Karpas-422 (cell line): ENCODE measurements around the gene INMT. TPM values are rescaled to one million over a fixed set of nuclear protein-coding genes. Genes with fewer than 3 reads are reported as not detected.

Experiments
- DNase-seq: peaks from one replicate; pipeline ENCODE4 v3.0.0-alpha.2; 2015
- H2AFZ ChIP-seq: fragments of 200-600 bp; sonication (generic); 2 replicates; pipeline ENCODE4 v1.6.1; 2014; ENCODE audit warnings: antibody characterized with exemption, low read length, mixed read lengths
- H3K27ac ChIP-seq: fragments of 200-600 bp; sonication (generic); 2 replicates; pipeline ENCODE4 v1.5.1; 2014; ENCODE audit warnings: mild to moderate bottlenecking, low read length, moderate library complexity
- H3K27me3 ChIP-seq: fragments of 200-600 bp; sonication (generic); 2 replicates; pipeline ENCODE4 v1.6.1; 2014; ENCODE audit warnings: low read length, mixed read lengths
- H3K36me3 ChIP-seq: fragments of 200-600 bp; sonication (generic); 2 replicates; pipeline ENCODE4 v1.6.1; 2014; ENCODE audit warnings: low read length, mixed read lengths; ENCODE audit not compliant: insufficient read depth
- H3K4me1 ChIP-seq: fragments of 200-600 bp; sonication (generic); 2 replicates; pipeline ENCODE4 v1.6.1; 2014; ENCODE audit warnings: mild to moderate bottlenecking, low read length, mixed read lengths
- H3K4me2 ChIP-seq: fragments of 200-600 bp; sonication (generic); 2 replicates; pipeline ENCODE4 v1.6.1; 2014; ENCODE audit warnings: low read length, low read depth, mild to moderate bottlenecking; ENCODE audit not compliant: poor library complexity, severe bottlenecking
- H3K4me3 ChIP-seq: fragments of 200-600 bp; sonication (generic); 2 replicates; pipeline ENCODE4 v1.5.1; 2014; ENCODE audit warnings: mild to moderate bottlenecking, antibody characterized with exemption, low read length, mixed read lengths
- H3K79me2 ChIP-seq: fragments of 200-600 bp; sonication (generic); 2 replicates; pipeline ENCODE4 v1.6.1; 2014; ENCODE audit warnings: mild to moderate bottlenecking, low read length, mixed read lengths
- H3K9ac ChIP-seq: fragments of 200-600 bp; sonication (generic); 2 replicates; pipeline ENCODE4 v1.6.0; 2014; ENCODE audit warnings: low read length
- H3K9me2 ChIP-seq: fragments of 200-600 bp; sonication (generic), shearing (Covaris generic); replicated peaks from 2 replicates; pipeline ENCODE4 v1.6.0; 2014; ENCODE audit warnings: mild to moderate bottlenecking, low read length, moderate library complexity; ENCODE audit not compliant: insufficient read depth
- H3K9me3 ChIP-seq: fragments of 300-700, 200-600 bp; sonication (generic); 2 replicates; pipeline ENCODE4 v1.6.1; 2014; ENCODE audit warnings: low read length, mixed read lengths
- H4K20me1 ChIP-seq: fragments of 200-600 bp; sonication (generic); 2 replicates; pipeline ENCODE4 v1.6.1; 2014; ENCODE audit warnings: mild to moderate bottlenecking, antibody characterized with exemption, low read length, low read depth; ENCODE audit not compliant: insufficient read depth
- total RNA-seq: library from RNA; depleted of rRNA; stranded (reverse); fragments of >200 nt; shearing (Covaris generic); gene quantifications from 2 replicates; pipeline ENCODE4 v1.2.3, GENCODE V29; 2014; ENCODE audit warnings: low replicate concordance

INMT gene
- total RNA-seq, 1 experiment from 2014 or later = not detected

DNA sequence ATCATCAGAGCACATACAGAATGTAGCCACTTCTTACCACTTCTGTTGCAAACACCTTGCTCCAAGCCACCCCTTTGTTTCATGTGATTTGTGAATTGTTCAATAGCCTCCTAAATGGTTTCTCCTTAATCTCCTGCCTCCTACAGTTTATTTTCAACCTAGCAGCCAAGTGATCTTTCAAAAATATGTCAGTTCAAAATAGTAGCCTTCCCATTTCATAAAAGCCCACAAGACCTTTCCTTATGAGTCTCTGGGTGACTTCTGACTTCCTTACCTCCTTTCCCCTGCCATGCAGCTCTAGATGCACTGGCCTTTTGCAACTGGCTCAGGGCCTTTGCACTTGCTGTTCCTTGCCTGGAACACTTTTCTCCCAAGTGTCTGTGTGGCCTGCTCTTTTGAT is 24.1 kb downstream of the INMT start:
- H3K9me3 ChIP-seq = no peaks in the 10 kb centered on the region
- no peaks in the 10 kb centered on the region for H3K9me2 ChIP-seq
- H3K4me3 ChIP-seq = no peak overlapping the region
- no peaks in the 10 kb centered on the region for H3K79me2 ChIP-seq
- H4K20me1 ChIP-seq = peaks cover 13% of the 10 kb centered on the region
- DNase-seq = no peak
- no peak overlapping the region for H3K4me2 ChIP-seq
- H3K9ac ChIP-seq = no peak overlapping the region
- no peaks in the 10 kb centered on the region for H3K36me3 ChIP-seq
- H3K27ac ChIP-seq = no peak overlapping the region
- no peak overlapping the region for H2AFZ ChIP-seq
- H3K4me1 ChIP-seq = peaks cover 9% of the 10 kb centered on the region
- H3K27me3 ChIP-seq = no peaks in the 10 kb centered on the region

DNA sequence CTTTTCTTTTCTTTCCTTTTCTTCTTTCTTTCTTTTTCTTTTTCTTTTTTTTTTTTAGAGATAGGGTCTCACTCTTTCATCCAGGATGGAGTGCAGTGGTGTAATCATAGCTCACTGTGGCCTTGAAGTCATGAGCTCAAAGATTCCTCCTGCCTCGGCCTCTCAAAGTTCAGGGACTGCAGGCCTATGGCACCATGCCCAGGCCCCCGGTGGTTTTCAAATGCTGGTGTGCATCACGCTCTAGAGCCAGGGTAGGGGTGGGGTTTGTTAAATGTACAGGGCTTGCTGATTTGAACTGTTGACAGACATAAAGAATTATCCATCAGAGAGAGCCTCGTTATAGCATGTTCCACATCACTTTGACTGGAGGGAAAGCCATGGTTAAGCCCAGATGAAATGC is 25.0 kb downstream of the INMT start:
- Histone ChIP-seq H3K9me2 (no peaks in the 10 kb centered on the region), H3K4me3 (no peak overlapping the region), H3K79me2 (no peaks in the 10 kb centered on the region), H3K9me3 (no peaks in the 10 kb centered on the region), H4K20me1 (peaks cover 13% of the 10 kb centered on the region), H3K9ac (no peak overlapping the region), H3K36me3 (no peaks in the 10 kb centered on the region), H3K27ac (no peak overlapping the region), H3K4me2 (no peak overlapping the region), H2AFZ (no peak overlapping the region), H3K4me1 (peaks cover 4% of the 10 kb centered on the region), H3K27me3 (no peaks in the 10 kb centered on the region)
- DNase-seq = no peak

DNA sequence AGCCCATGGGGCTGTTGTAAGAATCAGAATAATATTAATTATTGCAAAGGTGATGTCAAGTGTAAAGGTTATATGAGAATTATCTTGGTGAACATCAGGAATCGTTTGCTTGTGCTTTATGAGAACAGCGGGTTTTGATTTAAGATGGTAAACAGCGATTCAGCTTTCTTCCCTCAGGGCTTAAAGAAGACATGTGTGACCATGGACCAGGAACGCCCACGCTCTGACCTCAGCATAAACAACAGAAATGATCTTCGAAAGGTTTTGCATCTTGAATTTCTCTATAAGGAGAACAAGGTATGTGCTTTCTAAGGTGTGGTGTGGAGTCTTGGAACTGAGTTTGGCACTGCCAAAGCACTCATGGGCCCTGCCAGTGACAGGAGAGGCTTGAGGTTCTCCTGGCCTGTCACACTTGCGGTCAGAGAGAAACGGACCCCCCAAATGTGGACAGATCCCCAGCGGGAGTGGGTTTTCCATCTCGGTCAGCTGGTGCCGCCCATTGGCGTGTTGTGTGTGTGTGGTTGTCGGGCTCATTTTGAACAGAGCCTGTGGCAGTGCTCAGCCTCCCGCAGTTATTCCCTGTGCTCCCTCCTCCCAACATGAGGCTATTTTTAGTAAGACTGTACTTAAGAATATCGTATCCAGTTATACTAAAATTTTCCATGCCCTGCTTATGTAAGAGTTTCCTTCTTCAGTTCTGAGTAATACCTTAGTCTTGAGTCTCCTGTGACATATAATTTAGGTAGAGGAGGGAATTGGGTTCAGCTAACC is 26.5 kb downstream of the INMT start:
- Histone ChIP-seq H3K4me3 (no peak overlapping the region), H3K27ac (no peak overlapping the region), H3K79me2 (no peaks in the 10 kb centered on the region), H3K36me3 (no peaks in the 10 kb centered on the region), H3K9ac (no peak overlapping the region), H2AFZ (no peak overlapping the region), H3K9me3 (no peaks in the 10 kb centered on the region), H3K4me1 (no peaks in the 10 kb centered on the region), H3K27me3 (no peaks in the 10 kb centered on the region), H3K9me2 (no peaks in the 10 kb centered on the region), H4K20me1 (peaks cover 13% of the 10 kb centered on the region), H3K4me2 (no peak overlapping the region)
- DNase-seq = no peak

DNA sequence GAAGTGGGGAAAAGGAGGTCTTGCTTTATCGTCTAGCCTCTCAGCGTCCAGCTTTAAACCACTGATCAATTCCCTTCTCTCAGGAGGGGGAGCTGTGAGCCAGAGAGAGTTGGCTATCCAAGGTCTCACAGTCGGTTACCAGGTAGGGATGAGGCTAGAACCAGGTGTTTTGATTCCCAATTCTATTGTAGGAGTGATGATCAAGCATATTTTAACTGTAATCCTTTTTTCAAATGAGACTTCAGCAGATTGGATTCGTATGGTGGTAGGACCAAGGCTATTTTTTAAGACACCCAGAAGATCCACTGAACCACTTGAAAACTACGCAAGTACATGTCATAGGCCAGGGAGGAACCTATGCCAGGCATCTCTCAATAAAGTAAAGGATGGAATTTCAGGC is 27.6 kb downstream of the INMT start:
- Histone ChIP-seq H3K27ac (no peak overlapping the region), H3K79me2 (no peaks in the 10 kb centered on the region), H3K9me3 (no peaks in the 10 kb centered on the region), H3K27me3 (no peaks in the 10 kb centered on the region), H3K9ac (no peak overlapping the region), H3K9me2 (no peaks in the 10 kb centered on the region), H3K36me3 (no peaks in the 10 kb centered on the region), H2AFZ (no peak overlapping the region), H3K4me3 (no peak overlapping the region), H3K4me1 (no peaks in the 10 kb centered on the region), H4K20me1 (peaks cover 4% of the 10 kb centered on the region; the same call in 1 of the 2 replicates), H3K4me2 (no peak overlapping the region)
- no peak for DNase-seq

DNA sequence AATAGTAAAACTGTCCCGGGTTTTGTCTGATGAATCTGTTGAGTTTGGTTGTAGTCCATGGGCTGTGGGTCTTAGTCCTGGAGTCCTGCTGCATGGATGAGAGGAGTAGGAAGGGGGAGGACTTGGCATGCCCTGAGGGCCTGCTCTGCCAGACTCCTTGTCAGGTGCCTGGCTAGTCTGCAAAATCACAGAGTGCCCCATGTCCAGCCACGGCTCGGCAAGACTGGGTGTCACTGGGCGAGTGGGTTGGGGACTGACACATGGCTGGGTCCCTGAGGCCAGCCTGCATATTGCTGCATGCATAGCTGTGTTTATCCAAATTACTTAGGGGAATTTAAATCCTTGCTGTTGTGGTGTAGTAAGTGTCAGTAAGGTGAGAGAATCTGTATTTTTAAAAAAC is 29.0 kb downstream of the INMT start:
- H3K27me3 ChIP-seq = no peaks in the 10 kb centered on the region
- H3K4me2 ChIP-seq = no peak overlapping the region
- no peak overlapping the region for H3K27ac ChIP-seq
- no peaks in the 10 kb centered on the region for H3K9me2 ChIP-seq
- H4K20me1 ChIP-seq = no peaks in the 10 kb centered on the region
- DNase-seq = no peak
- no peaks in the 10 kb centered on the region for H3K4me1 ChIP-seq
- no peaks in the 10 kb centered on the region for H3K9me3 ChIP-seq
- no peaks in the 10 kb centered on the region for H3K36me3 ChIP-seq
- H3K79me2 ChIP-seq = no peaks in the 10 kb centered on the region
- H2AFZ ChIP-seq = no peak overlapping the region
- H3K9ac ChIP-seq = no peak overlapping the region
- no peak overlapping the region for H3K4me3 ChIP-seq

DNA sequence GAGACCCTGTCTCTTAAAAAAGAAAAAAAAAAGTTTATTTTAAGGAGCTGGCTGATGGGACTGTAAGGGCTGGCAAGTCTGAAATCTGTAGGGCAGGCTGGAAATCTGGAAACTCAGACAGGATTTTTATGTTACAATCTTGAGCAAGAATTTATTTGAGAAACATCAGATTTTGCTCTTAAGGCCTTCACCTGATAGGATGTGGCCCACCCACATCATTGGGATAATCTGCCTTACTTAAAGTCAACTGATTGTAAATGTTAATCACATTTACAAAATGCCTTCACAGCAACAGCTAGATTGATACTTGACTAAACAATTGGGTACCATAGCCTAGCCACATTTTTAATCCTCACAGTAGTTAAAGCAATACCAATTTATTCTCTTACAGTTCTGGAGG is 30.8 kb downstream of the INMT start:
- no peaks in the 10 kb centered on the region for H3K4me1 ChIP-seq
- no peak overlapping the region for H3K9ac ChIP-seq
- H2AFZ ChIP-seq = no peak overlapping the region
- no peaks in the 10 kb centered on the region for H3K79me2 ChIP-seq
- H3K27ac ChIP-seq = no peak overlapping the region
- H3K4me3 ChIP-seq = no peak overlapping the region
- H3K9me2 ChIP-seq = no peaks in the 10 kb centered on the region
- no peaks in the 10 kb centered on the region for H4K20me1 ChIP-seq
- H3K36me3 ChIP-seq = no peaks in the 10 kb centered on the region
- H3K27me3 ChIP-seq = no peaks in the 10 kb centered on the region
- no peaks in the 10 kb centered on the region for H3K9me3 ChIP-seq
- DNase-seq = no peak
- no peak overlapping the region for H3K4me2 ChIP-seq

DNA sequence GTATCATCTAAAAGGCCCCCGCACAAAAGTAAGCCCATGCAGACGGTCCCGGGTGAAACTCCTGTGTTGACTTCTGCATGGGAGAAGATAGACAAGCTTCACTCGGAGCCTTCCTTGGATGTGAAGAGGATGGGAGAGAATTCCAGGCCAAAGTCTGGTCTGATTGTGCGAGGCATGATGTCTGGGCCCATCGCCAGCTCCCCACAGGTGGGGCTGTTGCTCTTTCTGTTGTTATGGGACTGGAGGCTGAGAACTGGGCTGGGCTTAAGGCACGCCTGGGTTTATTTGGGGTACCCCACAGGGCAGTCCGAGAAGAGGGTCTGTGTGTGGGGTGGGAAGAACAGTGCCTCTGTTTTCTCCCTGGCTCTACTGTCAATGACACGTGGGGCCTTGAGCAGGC is 33.9 kb downstream of the INMT start:
- no peaks in the 10 kb centered on the region for H3K9me2 ChIP-seq
- H3K36me3 ChIP-seq = no peaks in the 10 kb centered on the region
- no peak overlapping the region for H3K4me3 ChIP-seq
- no peak for DNase-seq
- H3K9me3 ChIP-seq = no peaks in the 10 kb centered on the region
- no peak overlapping the region for H3K4me2 ChIP-seq
- no peaks in the 10 kb centered on the region for H3K79me2 ChIP-seq
- H2AFZ ChIP-seq = no peak overlapping the region
- H3K4me1 ChIP-seq = no peaks in the 10 kb centered on the region
- no peak overlapping the region for H3K9ac ChIP-seq
- H4K20me1 ChIP-seq = no peaks in the 10 kb centered on the region
- no peak overlapping the region for H3K27ac ChIP-seq
- no peaks in the 10 kb centered on the region for H3K27me3 ChIP-seq

DNA sequence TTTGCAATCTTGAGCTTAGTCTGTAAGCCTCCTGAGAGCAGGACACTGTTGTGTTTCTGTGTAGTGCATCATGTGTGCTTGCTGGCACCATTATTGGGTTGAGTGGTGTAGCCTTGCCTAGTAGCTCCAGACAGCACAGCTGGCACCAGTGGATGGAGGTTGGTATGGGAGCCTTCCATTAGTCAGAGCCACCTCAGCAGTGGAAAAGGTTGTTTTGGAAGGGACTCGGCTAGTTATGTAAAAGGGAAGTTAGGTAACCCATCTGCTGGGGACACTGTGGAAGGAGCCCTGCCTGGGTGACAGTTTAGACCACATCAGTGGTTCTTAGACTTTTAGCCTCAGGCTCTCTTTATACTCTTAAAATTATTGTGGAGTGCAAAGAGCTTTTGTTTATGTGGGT is 35.6 kb downstream of the INMT start:
- Histone ChIP-seq H3K27ac (no peak overlapping the region), H3K27me3 (no peaks in the 10 kb centered on the region), H3K9me2 (no peaks in the 10 kb centered on the region), H3K79me2 (no peaks in the 10 kb centered on the region), H3K4me1 (no peaks in the 10 kb centered on the region), H3K9me3 (no peaks in the 10 kb centered on the region), H3K36me3 (no peaks in the 10 kb centered on the region), H3K4me2 (no peak overlapping the region), H3K9ac (no peak overlapping the region), H2AFZ (no peak overlapping the region), H3K4me3 (no peak overlapping the region), H4K20me1 (no peaks in the 10 kb centered on the region)
- no peak for DNase-seq
